Lower leg skin (tissue), 4 donors: Measurements from ENCODE around the gene C2orf68. TPM values are rescaled to one million over a fixed set of nuclear protein-coding genes. Genes with fewer than 3 reads are reported as not detected.

Experiments
- DNase-seq, 2 donors: peaks; one replicate each; pipeline ENCODE4 v3.0.0-alpha.2; 2019; ENCODE audit warnings: low spot score in 2 of 2
- H3K4me3 ChIP-seq: fragments of 200-600 bp; sonication (generic); 2 replicates; pipeline ENCODE4 v1.5.1; 2017; ENCODE audit warnings: mild to moderate bottlenecking, low read depth; ENCODE audit not compliant: poor library complexity, severe bottlenecking
- POLR2A ChIP-seq, 2 donors: fragments of 450-650 bp; IDR thresholded peaks; one replicate each; pipeline ENCODE4 v1.6.1; 2016 to 2017; ENCODE audit warnings: antibody characterized with exemption in 2 of 2, mild to moderate bottlenecking in 1 of 2, moderate library complexity in 1 of 2
- WGBS, 2 donors: methylation state at CpG; one replicate each; pipeline ENCODE4 v1.1.5; 2018; 5-methylcytosine and 5-hydroxymethylcytosine counted together
- intact Hi-C: fragments of 100-400 bp; cut with DNase I; formaldehyde crosslinking; loops from one replicate; pipeline ENCODE4 v1.15.0; 2023; ENCODE audit warnings: low total_unique reads
- total RNA-seq, 4 donors: library from RNA; depleted of rRNA; stranded (reverse); fragments of >200 nt; gene quantifications; one replicate each; pipeline ENCODE4 v1.1.0, GENCODE V29; 2016
- TF ChIP-seq, protein P1 (sequence below), 3 donors: fragments of 450-650 bp; IDR thresholded peaks; one replicate each; pipeline ENCODE4 v1.5.1; 2016; ENCODE audit warnings: antibody characterized with exemption in 3 of 3, mild to moderate bottlenecking in 3 of 3, moderate library complexity in 2 of 3

The C2orf68 gene
- total RNA-seq, 4 donors from 2014 or later, result 15.1 to 41.1 (median 19.0) TPM

DNA sequence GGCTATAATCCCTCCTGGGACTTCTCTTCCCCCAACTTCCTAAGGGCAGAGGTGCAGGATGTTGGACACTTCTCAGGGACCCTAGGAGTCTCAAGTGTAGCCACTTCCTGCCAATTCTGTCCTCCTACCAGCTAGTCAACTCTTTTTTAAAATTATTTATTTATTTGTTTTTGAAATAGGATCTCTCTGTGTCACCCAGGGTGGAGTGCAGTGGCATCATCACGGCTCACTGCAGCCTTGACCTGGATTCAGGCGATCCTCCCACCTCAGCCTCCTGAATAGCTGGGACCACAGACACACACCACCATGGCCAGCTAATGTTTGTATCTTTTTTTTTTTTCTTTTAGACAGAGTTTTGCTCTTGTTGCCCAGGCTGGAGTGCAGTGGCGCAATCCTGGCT is 44.6 kb upstream of the C2orf68 start:
- WGBS, 2 donors, result 84 to 89% methylated on average over 3 of the region's 3 CpGs
- DNase-seq, result no peak
- no peak for TF ChIP-seq POLR2A (IDR thresholded peaks at IDR 0.05)
- TF ChIP-seq, protein P1, sequence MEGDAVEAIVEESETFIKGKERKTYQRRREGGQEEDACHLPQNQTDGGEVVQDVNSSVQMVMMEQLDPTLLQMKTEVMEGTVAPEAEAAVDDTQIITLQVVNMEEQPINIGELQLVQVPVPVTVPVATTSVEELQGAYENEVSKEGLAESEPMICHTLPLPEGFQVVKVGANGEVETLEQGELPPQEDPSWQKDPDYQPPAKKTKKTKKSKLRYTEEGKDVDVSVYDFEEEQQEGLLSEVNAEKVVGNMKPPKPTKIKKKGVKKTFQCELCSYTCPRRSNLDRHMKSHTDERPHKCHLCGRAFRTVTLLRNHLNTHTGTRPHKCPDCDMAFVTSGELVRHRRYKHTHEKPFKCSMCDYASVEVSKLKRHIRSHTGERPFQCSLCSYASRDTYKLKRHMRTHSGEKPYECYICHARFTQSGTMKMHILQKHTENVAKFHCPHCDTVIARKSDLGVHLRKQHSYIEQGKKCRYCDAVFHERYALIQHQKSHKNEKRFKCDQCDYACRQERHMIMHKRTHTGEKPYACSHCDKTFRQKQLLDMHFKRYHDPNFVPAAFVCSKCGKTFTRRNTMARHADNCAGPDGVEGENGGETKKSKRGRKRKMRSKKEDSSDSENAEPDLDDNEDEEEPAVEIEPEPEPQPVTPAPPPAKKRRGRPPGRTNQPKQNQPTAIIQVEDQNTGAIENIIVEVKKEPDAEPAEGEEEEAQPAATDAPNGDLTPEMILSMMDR (IDR thresholded peaks at IDR 0.05), result no peak
- no peak overlapping the region for H3K4me3 ChIP-seq
- intact Hi-C loops, result no loop called here

DNA sequence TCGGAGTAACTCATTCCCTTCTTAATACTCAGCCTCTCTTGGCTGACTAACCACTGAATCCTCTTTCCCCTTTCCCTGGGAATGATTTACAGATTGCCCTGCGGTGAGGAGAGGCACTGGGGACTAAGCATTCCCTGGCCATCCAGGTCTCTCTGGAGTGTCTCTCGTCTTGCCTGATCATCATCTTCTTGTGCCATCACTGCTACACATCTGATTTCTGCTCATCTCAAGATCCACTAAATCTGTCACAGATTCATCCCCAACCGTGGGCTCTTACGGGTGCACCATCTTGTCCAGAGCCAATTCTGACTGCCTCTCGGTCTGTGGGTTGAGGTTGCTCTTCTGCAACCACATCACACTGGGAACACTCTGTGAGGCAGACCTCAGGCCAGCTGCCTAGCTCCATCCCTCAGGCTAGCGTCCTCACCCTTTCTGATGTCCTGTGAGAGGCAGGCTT is 44.1 kb upstream of the C2orf68 start:
- intact Hi-C loops, result no loop called here
- 78 to 81% methylated on average over 7 of the region's 7 CpGs for WGBS, 2 donors
- DNase-seq, result no peak
- H3K4me3 ChIP-seq, result no peak overlapping the region
- TF ChIP-seq, protein P1 (IDR thresholded peaks at IDR 0.05), result no peak
- no peak for TF ChIP-seq POLR2A (IDR thresholded peaks at IDR 0.05)

DNA sequence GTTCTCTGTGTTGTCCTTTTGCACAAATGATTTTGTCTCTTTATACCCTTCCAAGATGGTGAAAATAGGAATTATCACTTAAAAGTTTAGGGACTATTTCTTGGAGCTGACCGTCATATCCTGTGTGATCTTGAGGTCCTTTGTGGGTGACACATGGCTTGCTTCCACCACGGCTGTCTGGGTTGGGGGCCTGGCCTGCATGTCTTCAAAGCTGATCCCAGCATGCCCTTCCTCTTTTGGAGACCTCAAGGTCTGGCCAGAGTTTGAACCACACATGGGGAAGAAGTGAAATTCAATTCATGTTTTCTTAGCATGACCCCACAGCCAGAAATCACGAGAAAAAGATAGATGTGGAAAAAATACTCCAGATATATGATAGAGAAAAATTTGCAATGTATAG is 42.1 kb upstream of the C2orf68 start:
- TF ChIP-seq, protein P1 (IDR thresholded peaks at IDR 0.05), result no peak
- intact Hi-C loops, result no loop called here
- no peak for DNase-seq
- no peak overlapping the region for H3K4me3 ChIP-seq
- 84 to 86% methylated on average over 3 of the region's 3 CpGs for WGBS, 2 donors

DNA sequence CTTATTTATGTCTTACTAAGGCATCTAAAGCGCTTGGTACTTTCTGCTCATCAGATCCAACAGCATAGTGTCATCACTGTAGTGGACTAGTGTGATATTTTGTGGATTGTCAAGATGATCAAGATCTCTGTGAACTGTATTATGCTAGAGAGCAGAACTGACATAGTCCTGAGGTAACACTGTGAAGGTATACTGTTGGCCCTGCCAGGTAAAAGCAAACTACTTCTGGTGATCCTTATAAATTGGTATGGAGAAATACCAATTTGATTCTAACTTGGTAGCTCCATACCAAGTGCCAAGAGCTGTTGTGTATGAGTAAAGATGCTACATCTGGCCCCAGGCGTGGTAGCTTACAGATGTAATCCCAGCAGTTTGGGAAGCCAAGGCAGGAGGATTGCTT is 40.2 kb upstream of the C2orf68 start:
- no peak overlapping the region for H3K4me3 ChIP-seq
- 100% methylated on average over 2 of the region's 2 CpGs for WGBS, 2 donors
- intact Hi-C loops, result no loop called here
- no peak for DNase-seq
- no peak for TF ChIP-seq POLR2A (IDR thresholded peaks at IDR 0.05)
- TF ChIP-seq, protein P1 (IDR thresholded peaks at IDR 0.05), result no peak

DNA sequence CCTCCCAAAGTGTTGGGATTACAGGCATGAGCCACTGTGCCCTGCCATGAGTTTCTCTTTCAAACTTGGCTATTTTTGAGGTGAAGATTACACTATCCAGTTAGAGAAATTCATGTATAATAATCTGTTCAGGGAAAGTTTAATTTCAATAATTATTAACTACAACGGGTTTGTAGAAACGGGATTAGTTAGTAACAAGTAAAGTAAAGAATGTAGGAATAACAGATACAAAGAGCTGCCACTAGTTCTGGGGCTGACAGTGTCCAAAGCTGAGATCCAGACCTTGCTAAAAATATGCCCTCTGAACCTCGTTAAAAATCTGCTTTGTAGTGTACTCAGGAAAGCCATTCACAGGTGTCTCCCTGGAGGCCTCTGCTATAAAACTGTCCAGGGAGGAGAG is 39.2 kb upstream of the C2orf68 start:
- intact Hi-C loops, result no loop called here
- TF ChIP-seq, protein P1 (IDR thresholded peaks at IDR 0.05), result no peak
- no peak for TF ChIP-seq POLR2A (IDR thresholded peaks at IDR 0.05)
- no peak for DNase-seq

DNA sequence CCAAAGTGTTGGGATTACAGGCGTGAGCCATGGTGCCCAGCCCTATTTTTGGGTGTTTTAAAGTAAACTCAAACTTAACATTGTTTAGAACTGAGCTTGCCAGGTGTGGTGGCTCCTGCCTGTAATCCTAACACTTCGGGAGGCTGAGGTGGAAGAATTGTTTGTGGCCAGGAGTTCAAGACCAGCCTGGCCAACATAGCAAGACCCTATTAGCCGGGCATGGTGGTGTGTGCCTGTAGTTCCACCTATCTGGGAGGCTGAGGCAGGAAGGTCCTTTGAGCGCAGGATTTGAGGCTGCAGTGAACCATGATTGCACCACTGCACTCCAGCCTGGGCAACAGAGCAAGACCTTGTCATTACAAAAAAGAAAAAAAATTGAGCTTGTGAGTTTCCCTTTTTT is 38.6 kb upstream of the C2orf68 start:
- DNase-seq, result no peak
- WGBS, 2 donors, result 94 to 99% methylated on average over 4 of the region's 4 CpGs
- intact Hi-C loops, result no loop called here
- no peak for TF ChIP-seq POLR2A (IDR thresholded peaks at IDR 0.05)
- TF ChIP-seq, protein P1 (IDR thresholded peaks at IDR 0.05), result no peak
- H3K4me3 ChIP-seq, result no peak overlapping the region

More for the DNA sequence above, 39.2 kb upstream of the C2orf68 start:
- WGBS, 2 donors, result 82 to 86% methylated on average over 3 of the region's 3 CpGs
- H3K4me3 ChIP-seq, result no peak overlapping the region
